BJ (cell line): ENCODE measurements around the gene PRDM8. TPM values are rescaled to one million over a fixed set of nuclear protein-coding genes. Genes with fewer than 3 reads are reported as not detected.

Source experiments
- CTCF ChIA-PET: fragments of 350-600 bp; formaldehyde crosslinking; extraction: SDS; loops from one replicate; lab custom pipeline; 2021; ENCODE audit warnings: antibody characterized with exemption, inconsistent platforms; lab: Yijun Ruan, JAX
- POLR2A ChIA-PET: fragments of 300-600 bp; sonication (Branson Sonifier 250); formaldehyde crosslinking; extraction: SDS; loops from one replicate; lab custom pipeline; 2021; ENCODE audit warnings: antibody characterized with exemption; lab: Charles Lee
- DNase-seq: peaks from one replicate; pipeline ENCODE4 v3.0.0-alpha.2; 2011; ENCODE audit warnings: low read depth
- H3K27me3 ChIP-seq: 2 replicates; pipeline ENCODE4 v1.6.0; 2011; ENCODE audit warnings: low read length; ENCODE audit not compliant: control insufficient read depth, insufficient read depth
- H3K36me3 ChIP-seq: 2 replicates; pipeline ENCODE4 v1.5.1; 2011; ENCODE audit warnings: low read length; ENCODE audit not compliant: control insufficient read depth, insufficient read depth
- H3K4me3 ChIP-seq: 2 replicates; pipeline ENCODE4 v1.5.1; 2011; ENCODE audit warnings: low read depth, mild to moderate bottlenecking, control low read depth, low read length
- CTCF ChIP-seq: IDR thresholded peaks from 2 replicates; pipeline ENCODE4 v1.5.1; 2011; ENCODE audit warnings: low read depth, mild to moderate bottlenecking, control low read depth, inconsistent platforms, low read length, moderate library complexity; ENCODE audit not compliant: insufficient read depth
- polyA plus RNA-seq: library from polyadenylated mRNA; depleted of rRNA; stranded (reverse); fragments of >200 nt; gene quantifications from 2 replicates; pipeline ENCODE4 v1.2.3, GENCODE V29; 2011

The PRDM8 gene
- polyA plus RNA-seq, 1 experiment, result 2.7 TPM

GRCh38 chr4:80220711-80221110 lies 23.4 kb downstream of the PRDM8 start:
- TF ChIP-seq CTCF, result no peak
- ChIA-PET POLR2A (interaction anchor here (0.9 kb wide), 1 partner anchor 63 kb away, joined by 4 read pairs; no protein-coding TSS in a partner anchor), CTCF (interaction anchor here (0.6 to 4.6 kb wide), 25 partner anchors 11 to 819 kb away, joined by 3 to 51 read pairs (median 4); partner anchors contain the start of genes CFAP299 and FGF5)
- Histone ChIP-seq H3K4me3 (no peak overlapping the region), H3K36me3 (no peaks in the 10 kb centered on the region), H3K27me3 (no peaks in the 10 kb centered on the region)
- DNase-seq, result no peak

- no peak for DNase-seq
- no peak overlapping the region for H3K4me3 ChIP-seq
- no peaks in the 10 kb centered on the region for H3K36me3 ChIP-seq
- POLR2A ChIA-PET, result interaction anchor here (0.9 kb wide), 1 partner anchor 62 kb away, joined by 4 read pairs; no protein-coding TSS in a partner anchor
- H3K27me3 ChIP-seq, result no peaks in the 10 kb centered on the region
- peak; percentile 36 for TF ChIP-seq CTCF
- CTCF ChIA-PET, result interaction anchor here (0.9 to 4.6 kb wide), 17 partner anchors 10 to 307 kb away, joined by 3 to 51 read pairs (median 5); partner anchors contain the start of genes CFAP299 and FGF5
Observed at GRCh38 chr4:80221161-80221560, 23.9 kb downstream of the PRDM8 start.

- ChIA-PET POLR2A (interaction anchor here (0.6 to 0.9 kb wide), 2 partner anchors 40 to 1198 kb away, joined by 4 to 5 read pairs; no protein-coding TSS in a partner anchor), CTCF (interaction anchor here (0.6 to 1.2 kb wide), 4 partner anchors 24 to 1363 kb away, joined by 3 to 7 read pairs (median 3); no protein-coding TSS in a partner anchor)
- no peak overlapping the region for H3K4me3 ChIP-seq
Observed at GRCh38 chr4:80225595-80225994, 28.3 kb downstream of the PRDM8 start.

GRCh38 chr4:80226094-80226493 lies 28.8 kb downstream of the PRDM8 start:
- Histone ChIP-seq H3K36me3 (no peaks in the 10 kb centered on the region), H3K4me3 (no peak overlapping the region), H3K27me3 (no peaks in the 10 kb centered on the region)
- ChIA-PET CTCF (interaction anchor here (0.6 to 1.2 kb wide), 3 partner anchors 78 to 1363 kb away, joined by 3 to 7 read pairs (median 3); no protein-coding TSS in a partner anchor), POLR2A (interaction anchor here (0.6 to 0.9 kb wide), 2 partner anchors 40 to 1198 kb away, joined by 4 to 5 read pairs; no protein-coding TSS in a partner anchor)
- no peak for TF ChIP-seq CTCF
- DNase-seq, result no peak

More at GRCh38 chr4:80225595-80225994, 28.3 kb downstream of the PRDM8 start:
- no peak for DNase-seq
- no peak for TF ChIP-seq CTCF
- H3K27me3 ChIP-seq, result no peaks in the 10 kb centered on the region
- H3K36me3 ChIP-seq, result no peaks in the 10 kb centered on the region

- Histone ChIP-seq H3K27me3 (no peaks in the 10 kb centered on the region), H3K4me3 (no peak overlapping the region), H3K36me3 (no peaks in the 10 kb centered on the region)
- DNase-seq, result no peak
- ChIA-PET POLR2A (no interaction called here), CTCF (interaction anchor here (1.0 to 1.5 kb wide), 2 partner anchors 37 to 92 kb away, joined by 4 read pairs; no protein-coding TSS in a partner anchor)
- TF ChIP-seq CTCF, result no peak
Observed at GRCh38 chr4:80228460-80228859, 31.2 kb downstream of the PRDM8 start.
